Activated CD8-positive, alpha-beta memory T cell treated with anti-CD3 and anti-CD28 coated beads, Interleukin-2, amount 10 ng/mL, durations not matched to agents 7 days and 5 days (primary cell): ENCODE measurements around the gene PHF2. TPM values are rescaled to one million over a fixed set of nuclear protein-coding genes. Genes with fewer than 3 reads are reported as not detected.

Experiments used
- ATAC-seq: fragments of 150-1000 bp; cut with Tn5 transposase; one replicate; pipeline ENCODE4 v1.10.0; 2021; ENCODE audit warnings: moderate library complexity
- CTCF ChIA-PET: fragments of 350-600 bp; sonication (Branson Sonifier 250); formaldehyde crosslinking; loops from one replicate; lab custom pipeline; 2021; ENCODE audit warnings: antibody characterized with exemption; lab: Charles Lee
- DNase-seq: peaks from one replicate; pipeline ENCODE4 v3.0.0-alpha.2; 2020
- H3K27ac Mint-ChIP-seq: one replicate; pipeline ENCODE4 v1.8.0; 2021; ENCODE audit warnings: mild to moderate bottlenecking, mixed read lengths
- H3K27me3 Mint-ChIP-seq: one replicate; pipeline ENCODE4 v1.8.0; 2021; ENCODE audit warnings: mixed read lengths
- H3K36me3 Mint-ChIP-seq: one replicate; pipeline ENCODE4 v1.8.0; 2021; ENCODE audit warnings: mild to moderate bottlenecking, mixed read lengths
- H3K4me1 Mint-ChIP-seq: one replicate; pipeline ENCODE4 v1.8.0; 2021; ENCODE audit warnings: mixed read lengths
- H3K4me3 Mint-ChIP-seq: one replicate; pipeline ENCODE4 v1.8.0; 2021; ENCODE audit warnings: mild to moderate bottlenecking, moderate library complexity, mixed read lengths
- H3K9me3 Mint-ChIP-seq: one replicate; pipeline ENCODE4 v1.8.0; 2022; ENCODE audit warnings: low read depth, mixed read lengths
- total RNA-seq, 2 experiments: library from RNA; stranded (reverse); gene quantifications; one replicate each; pipeline ENCODE4 v1.2.3, GENCODE V29; 2021

PHF2 gene
- total RNA-seq, 2 experiments from 2014 or later = 25.1 to 26.3 TPM

- peaks cover 11% of the 10 kb centered on the region for H3K36me3 Mint-ChIP-seq
- no peak for DNase-seq
- peaks cover 17% of the 10 kb centered on the region for H3K4me1 Mint-ChIP-seq
- H3K27me3 Mint-ChIP-seq = no peaks in the 10 kb centered on the region
- CTCF ChIA-PET = no interaction called here
- no peak overlapping the region for H3K4me3 Mint-ChIP-seq
- H3K9me3 Mint-ChIP-seq = peaks cover 4% of the 10 kb centered on the region
- ATAC-seq = no peak
- no peak overlapping the region for H3K27ac Mint-ChIP-seq
Observed at GRCh38 chr9:93573516-93573828, 2.9 kb upstream of the PHF2 start.

- Mint-ChIP-seq H3K36me3 (peaks cover 11% of the 10 kb centered on the region), H3K27ac (no peak overlapping the region), H3K4me3 (peak overlapping the region; percentile 20), H3K9me3 (peaks cover 4% of the 10 kb centered on the region), H3K4me1 (peaks cover 20% of the 10 kb centered on the region), H3K27me3 (no peaks in the 10 kb centered on the region)
- ATAC-seq (no peak), DNase-seq (peak; percentile 37)
- CTCF ChIA-PET = no interaction called here
Observed at GRCh38 chr9:93574091-93574899, 2.1 kb upstream of the PHF2 start.

GRCh38 chr9:93574900-93575795 is 1.2 kb upstream of the PHF2 start:
- Mint-ChIP-seq H3K36me3 (peaks cover 9% of the 10 kb centered on the region), H3K4me1 (peaks cover 21% of the 10 kb centered on the region), H3K9me3 (peaks cover 4% of the 10 kb centered on the region), H3K4me3 (peak overlapping the region; percentile 79), H3K27ac (peak overlapping the region; percentile 88), H3K27me3 (no peaks in the 10 kb centered on the region)
- DNase-seq (peak; percentile 33), ATAC-seq (no peak)
- CTCF ChIA-PET = interaction anchor here (1.6 kb wide), 1 partner anchor 8 kb away, joined by 16 read pairs; no protein-coding TSS in a partner anchor

GRCh38 chr9:93575796-93576257 is 557 bp upstream of the PHF2 start:
- H3K27me3 Mint-ChIP-seq = no peaks in the 10 kb centered on the region
- H3K9me3 Mint-ChIP-seq = no peaks in the 10 kb centered on the region
- DNase-seq (peak; percentile 73), ATAC-seq (peak; percentile 61)
- peaks cover 3% of the 10 kb centered on the region for H3K36me3 Mint-ChIP-seq
- peaks cover 21% of the 10 kb centered on the region for H3K4me1 Mint-ChIP-seq
- H3K4me3 Mint-ChIP-seq = peak overlapping the region; percentile 79
- CTCF ChIA-PET = interaction anchor here (1.6 kb wide), 1 partner anchor 9 kb away, joined by 16 read pairs; no protein-coding TSS in a partner anchor
- peak overlapping the region; percentile 88 for H3K27ac Mint-ChIP-seq

GRCh38 chr9:93577078-93577974 is 942 bp downstream of the PHF2 start:
- ATAC-seq = peak; percentile 20
- H3K4me1 Mint-ChIP-seq = peaks cover 21% of the 10 kb centered on the region
- H3K27me3 Mint-ChIP-seq = no peaks in the 10 kb centered on the region
- no peaks in the 10 kb centered on the region for H3K9me3 Mint-ChIP-seq
- CTCF ChIA-PET = interaction anchor here (1.0 kb wide), 1 partner anchor 11 kb away, joined by 8 read pairs; no protein-coding TSS in a partner anchor
- DNase-seq = peak; percentile 47
- peak overlapping the region; percentile 72 for H3K27ac Mint-ChIP-seq
- H3K36me3 Mint-ChIP-seq = no peaks in the 10 kb centered on the region
- peak overlapping the region; percentile 76 for H3K4me3 Mint-ChIP-seq

- DNase-seq (peak; percentile 38), ATAC-seq (no peak)
- Mint-ChIP-seq H3K27ac (peak overlapping the region; percentile 72), H3K27me3 (no peaks in the 10 kb centered on the region), H3K36me3 (peaks cover 4% of the 10 kb centered on the region), H3K4me3 (peak overlapping the region; percentile 76), H3K9me3 (peaks cover 2% of the 10 kb centered on the region), H3K4me1 (peaks cover 21% of the 10 kb centered on the region)
- CTCF ChIA-PET = interaction anchor here (0.7 kb wide), 1 partner anchor 12 kb away, joined by 3 read pairs; no protein-coding TSS in a partner anchor
Observed at GRCh38 chr9:93577975-93578682, 1.7 kb downstream of the PHF2 start.

GRCh38 chr9:93578844-93579243 is 2.5 kb downstream of the PHF2 start:
- H3K9me3 Mint-ChIP-seq = peaks cover 2% of the 10 kb centered on the region
- DNase-seq (peak; percentile 37), ATAC-seq (no peak)
- H3K27ac Mint-ChIP-seq = peak overlapping the region; percentile 24
- H3K4me3 Mint-ChIP-seq = no peak overlapping the region
- CTCF ChIA-PET = interaction anchor here (0.7 kb wide), 1 partner anchor 12 kb away, joined by 3 read pairs; no protein-coding TSS in a partner anchor
- H3K36me3 Mint-ChIP-seq = peaks cover 6% of the 10 kb centered on the region
- no peaks in the 10 kb centered on the region for H3K27me3 Mint-ChIP-seq
- peaks cover 21% of the 10 kb centered on the region for H3K4me1 Mint-ChIP-seq

- CTCF ChIA-PET = interaction anchor here (0.8 to 1.7 kb wide), 2 partner anchors 14 to 19 kb away, joined by 3 to 6 read pairs; no protein-coding TSS in a partner anchor
- DNase-seq (peak; percentile 37), ATAC-seq (no peak)
- H3K4me1 Mint-ChIP-seq = peaks cover 19% of the 10 kb centered on the region
- no peak overlapping the region for H3K27ac Mint-ChIP-seq
- H3K4me3 Mint-ChIP-seq = no peak overlapping the region
- no peaks in the 10 kb centered on the region for H3K27me3 Mint-ChIP-seq
- H3K9me3 Mint-ChIP-seq = peaks cover 8% of the 10 kb centered on the region
- H3K36me3 Mint-ChIP-seq = peaks cover 16% of the 10 kb centered on the region
Observed at GRCh38 chr9:93579711-93580516, 3.5 kb downstream of the PHF2 start.

GRCh38 chr9:93580654-93581380 is 4.4 kb downstream of the PHF2 start:
- H3K27ac Mint-ChIP-seq = no peak overlapping the region
- H3K27me3 Mint-ChIP-seq = no peaks in the 10 kb centered on the region
- peaks cover 13% of the 10 kb centered on the region for H3K4me1 Mint-ChIP-seq
- CTCF ChIA-PET = interaction anchor here (0.7 to 1.7 kb wide), 3 partner anchors 14 to 20 kb away, joined by 3 to 6 read pairs (median 3); no protein-coding TSS in a partner anchor
- no peak for ATAC-seq
- peak; percentile 33 for DNase-seq
- peaks cover 21% of the 10 kb centered on the region for H3K36me3 Mint-ChIP-seq
- peaks cover 14% of the 10 kb centered on the region for H3K9me3 Mint-ChIP-seq
- H3K4me3 Mint-ChIP-seq = no peak overlapping the region

GRCh38 chr9:93582115-93582514 is 5.7 kb downstream of the PHF2 start:
- ATAC-seq = no peak
- Mint-ChIP-seq H3K36me3 (peaks cover 21% of the 10 kb centered on the region), H3K27me3 (no peaks in the 10 kb centered on the region), H3K4me3 (no peak overlapping the region), H3K27ac (no peak overlapping the region), H3K9me3 (peaks cover 14% of the 10 kb centered on the region), H3K4me1 (peaks cover 13% of the 10 kb centered on the region)
- DNase-seq = peak; percentile 34
- CTCF ChIA-PET = interaction anchor here (1.0 to 1.3 kb wide), 2 partner anchors 15 to 421 kb away, joined by 3 to 5 read pairs; no protein-coding TSS in a partner anchor

- ATAC-seq (no peak), DNase-seq (no peak)
- Mint-ChIP-seq H3K4me3 (no peak overlapping the region), H3K36me3 (peaks cover 21% of the 10 kb centered on the region), H3K9me3 (peaks cover 14% of the 10 kb centered on the region), H3K27ac (no peak overlapping the region), H3K4me1 (peaks cover 11% of the 10 kb centered on the region), H3K27me3 (no peaks in the 10 kb centered on the region)
- CTCF ChIA-PET = interaction anchor here (1.0 to 1.3 kb wide), 2 partner anchors 16 to 422 kb away, joined by 3 to 5 read pairs; no protein-coding TSS in a partner anchor
Observed at GRCh38 chr9:93582550-93582949, 6.2 kb downstream of the PHF2 start.
